ENCODE results near the gene ATP5PD.
A peak's percentile ranks its signal among the peaks of the same experiment; 100 is the strongest.

Gene ATP5PD

DNA sequence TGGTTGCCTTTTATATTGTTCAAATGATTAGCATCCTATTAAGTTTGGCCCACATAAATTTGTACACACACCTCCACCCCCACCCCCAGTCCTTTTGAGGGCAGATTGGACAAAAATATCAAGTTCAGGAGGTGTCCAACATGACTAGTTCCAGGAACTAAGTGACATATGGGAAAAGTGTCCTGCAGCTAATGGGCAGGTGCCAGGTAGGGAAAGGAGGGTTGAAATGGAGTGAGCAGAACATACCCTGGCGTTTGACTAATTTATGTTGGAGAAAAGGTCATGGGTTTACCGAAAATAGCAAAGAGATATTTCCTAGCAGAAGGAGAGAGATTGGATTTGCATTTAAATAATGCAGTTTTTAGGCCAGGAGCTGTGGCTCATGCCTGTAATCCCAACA lies 5.2 kb upstream of the ATP5PD start:
- Histone ChIP-seq H3K4me3 (ENCODE audit: insufficient read depth in 1 of 2, low read depth in 1 of 2, low read length in 2 of 2) (no peak overlapping the region), H4K91ac (ENCODE audit: low read length) (no peak overlapping the region), H3K4me2 (ENCODE audit: low read length, poor library complexity, severe bottlenecking) (no peak overlapping the region), H3K9me3 (ENCODE audit: control insufficient read depth, low read length) (no peaks in the 10 kb centered on the region), H2AFZ (ENCODE audit: low read depth, low read length) (no peak overlapping the region), H3K27ac (ENCODE audit: low read length, poor library complexity, severe bottlenecking) (no peak overlapping the region), H2BK15ac (ENCODE audit: low read depth, poor library complexity, severe bottlenecking) (no peak overlapping the region), H3K18ac (ENCODE audit: low read depth in 1 of 2, low read length in 2 of 2) (no peak overlapping the region), H2BK5ac (ENCODE audit: low read depth, low read length, poor library complexity, severe bottlenecking) (no peak overlapping the region), H3K4me1 (ENCODE audit: control insufficient read depth, insufficient read depth, low read depth, low read length) (peaks cover 3% of the 10 kb centered on the region), H2BK120ac (ENCODE audit: low read depth, low read length) (no peak overlapping the region), H2BK12ac (ENCODE audit: low read length in 2 of 2) (no peak overlapping the region), H3K9ac (ENCODE audit: low read length) (no peak overlapping the region), H3K4ac (ENCODE audit: low read depth in 1 of 2, low read length in 2 of 2) (no peak overlapping the region), H4K8ac (ENCODE audit: low read length) (no peak overlapping the region), H3K14ac (ENCODE audit: low read length in 2 of 2) (no peak overlapping the region), H3K23ac (ENCODE audit: low read length in 2 of 2) (no peak overlapping the region), H3K27me3 (ENCODE audit: control insufficient read depth in 1 of 2, insufficient read depth in 1 of 2, low read length in 2 of 2) (no peaks in the 10 kb centered on the region), H2AK5ac (ENCODE audit: low read length, severe bottlenecking) (no peak overlapping the region), H3K36me3 (ENCODE audit: control insufficient read depth in 1 of 2, insufficient read depth in 2 of 2, low read depth in 1 of 2, low read length in 2 of 2) (peaks cover 30 to 63% of the 10 kb centered on the region in 2 experiments), H3K79me1 (replicated peaks; ENCODE audit: low read length, poor library complexity, severe bottlenecking) (peaks cover 20% of the 10 kb centered on the region)
- WGBS: 93% methylated on average over 2 of the region's 2 CpGs
- DNase-seq: no peak

DNA sequence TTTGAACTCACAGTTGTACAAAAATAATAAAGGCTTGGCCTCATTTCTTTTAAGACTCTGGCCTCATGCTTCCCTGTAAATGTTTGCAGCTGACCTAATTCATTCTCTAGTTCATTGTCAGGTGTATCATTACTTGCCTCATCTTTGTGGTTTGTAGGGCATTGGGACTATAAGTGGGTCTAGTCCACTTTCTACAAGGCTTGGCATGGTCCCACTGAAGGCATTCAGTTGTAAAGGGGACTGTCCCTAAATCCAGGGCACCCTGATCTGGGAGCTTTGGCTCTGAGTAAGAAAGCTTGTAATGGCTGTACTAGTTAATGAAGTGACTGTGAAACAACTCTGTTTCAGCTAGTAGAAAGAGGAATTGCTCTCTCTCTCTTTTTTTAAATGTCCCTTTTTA lies 2.9 kb upstream of the ATP5PD start:
- Histone ChIP-seq H3K9ac (ENCODE audit: low read length) (no peak overlapping the region), H3K9me3 (ENCODE audit: control insufficient read depth, low read length) (no peaks in the 10 kb centered on the region), H2AK5ac (ENCODE audit: low read length, severe bottlenecking) (no peak overlapping the region), H2BK120ac (ENCODE audit: low read depth, low read length) (no peak overlapping the region), H3K4ac (ENCODE audit: low read depth in 1 of 2, low read length in 2 of 2) (no peak overlapping the region), H4K8ac (ENCODE audit: low read length) (no peak overlapping the region), H3K4me3 (ENCODE audit: insufficient read depth in 1 of 2, low read depth in 1 of 2, low read length in 2 of 2) (no peak overlapping the region), H3K4me1 (ENCODE audit: control insufficient read depth, insufficient read depth, low read depth, low read length) (peaks cover 4% of the 10 kb centered on the region), H3K23ac (ENCODE audit: low read length in 2 of 2) (no peak overlapping the region), H3K14ac (ENCODE audit: low read length in 2 of 2) (no peak overlapping the region), H3K27ac (ENCODE audit: low read length, poor library complexity, severe bottlenecking) (no peak overlapping the region), H3K36me3 (ENCODE audit: control insufficient read depth in 1 of 2, insufficient read depth in 2 of 2, low read depth in 1 of 2, low read length in 2 of 2) (peaks cover 23 to 47% of the 10 kb centered on the region in 2 experiments), H2BK5ac (ENCODE audit: low read depth, low read length, poor library complexity, severe bottlenecking) (no peak overlapping the region), H3K18ac (ENCODE audit: low read depth in 1 of 2, low read length in 2 of 2) (no peak overlapping the region), H3K79me1 (replicated peaks; ENCODE audit: low read length, poor library complexity, severe bottlenecking) (peaks cover 21% of the 10 kb centered on the region), H2BK15ac (ENCODE audit: low read depth, poor library complexity, severe bottlenecking) (no peak overlapping the region), H4K91ac (ENCODE audit: low read length) (no peak overlapping the region), H2AFZ (ENCODE audit: low read depth, low read length) (no peak overlapping the region), H2BK12ac (ENCODE audit: low read length in 2 of 2) (no peak overlapping the region), H3K4me2 (ENCODE audit: low read length, poor library complexity, severe bottlenecking) (no peak overlapping the region), H3K27me3 (ENCODE audit: control insufficient read depth in 1 of 2, insufficient read depth in 1 of 2, low read length in 2 of 2) (no peaks in the 10 kb centered on the region)
- no peak for DNase-seq

DNA sequence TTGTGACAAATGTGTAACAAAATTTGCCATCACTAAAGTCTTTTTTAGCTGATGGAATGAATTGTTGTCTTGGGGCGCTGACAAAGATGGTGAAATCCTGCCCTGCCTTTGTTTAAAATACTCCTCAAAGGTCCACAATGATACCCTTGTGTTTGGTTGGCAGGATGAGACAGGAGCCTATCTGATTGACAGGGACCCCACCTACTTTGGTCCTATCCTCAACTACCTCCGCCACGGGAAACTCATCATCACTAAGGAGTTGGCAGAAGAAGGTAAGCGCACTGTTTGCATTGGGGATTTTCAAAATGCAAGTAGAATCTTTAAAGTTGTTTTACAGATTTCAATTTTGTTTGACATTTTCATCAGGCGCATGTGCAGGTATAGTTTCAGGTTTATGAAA lies 2.3 kb upstream of the ATP5PD start:
- H3K4ac ChIP-seq (ENCODE audit: low read depth in 1 of 2, low read length in 2 of 2): no peak overlapping the region
- H3K9ac ChIP-seq (ENCODE audit: low read length): peak overlapping the region; percentile 89
- H3K4me1 ChIP-seq (ENCODE audit: control insufficient read depth, insufficient read depth, low read depth, low read length): peaks cover 4% of the 10 kb centered on the region
- no peak overlapping the region for H4K8ac ChIP-seq (ENCODE audit: low read length)
- H2AK5ac ChIP-seq (ENCODE audit: low read length, severe bottlenecking): no peak overlapping the region
- no peak overlapping the region for H3K4me2 ChIP-seq (ENCODE audit: low read length, poor library complexity, severe bottlenecking)
- H3K4me3 ChIP-seq (ENCODE audit: insufficient read depth in 1 of 2, low read depth in 1 of 2, low read length in 2 of 2): peak overlapping the region in 1 of 2 experiments; percentile 96
- H4K91ac ChIP-seq (ENCODE audit: low read length): no peak overlapping the region
- H3K27ac ChIP-seq (ENCODE audit: low read length, poor library complexity, severe bottlenecking): no peak overlapping the region
- H3K9me3 ChIP-seq (ENCODE audit: control insufficient read depth, low read length): no peaks in the 10 kb centered on the region
- no peak overlapping the region for H2BK15ac ChIP-seq (ENCODE audit: low read depth, poor library complexity, severe bottlenecking)
- H3K36me3 ChIP-seq (ENCODE audit: control insufficient read depth in 1 of 2, insufficient read depth in 2 of 2, low read depth in 1 of 2, low read length in 2 of 2): peaks cover 16 to 42% of the 10 kb centered on the region in 2 experiments
- H3K23ac ChIP-seq (ENCODE audit: low read length in 2 of 2): no peak overlapping the region
- no peaks in the 10 kb centered on the region for H3K27me3 ChIP-seq (ENCODE audit: control insufficient read depth in 1 of 2, insufficient read depth in 1 of 2, low read length in 2 of 2)
- H2BK5ac ChIP-seq (ENCODE audit: low read depth, low read length, poor library complexity, severe bottlenecking): no peak overlapping the region
- H2BK12ac ChIP-seq (ENCODE audit: low read length in 2 of 2): no peak overlapping the region
- H2BK120ac ChIP-seq (ENCODE audit: low read depth, low read length): no peak overlapping the region
- H3K79me1 ChIP-seq (replicated peaks; ENCODE audit: low read length, poor library complexity, severe bottlenecking): peaks cover 20% of the 10 kb centered on the region
- H2AFZ ChIP-seq (ENCODE audit: low read depth, low read length): no peak overlapping the region
- DNase-seq: no peak
- H3K14ac ChIP-seq (ENCODE audit: low read length in 2 of 2): no peak overlapping the region
- 97% methylated on average over 4 of the region's 5 CpGs for WGBS
- H3K18ac ChIP-seq (ENCODE audit: low read depth in 1 of 2, low read length in 2 of 2): no peak overlapping the region

DNA sequence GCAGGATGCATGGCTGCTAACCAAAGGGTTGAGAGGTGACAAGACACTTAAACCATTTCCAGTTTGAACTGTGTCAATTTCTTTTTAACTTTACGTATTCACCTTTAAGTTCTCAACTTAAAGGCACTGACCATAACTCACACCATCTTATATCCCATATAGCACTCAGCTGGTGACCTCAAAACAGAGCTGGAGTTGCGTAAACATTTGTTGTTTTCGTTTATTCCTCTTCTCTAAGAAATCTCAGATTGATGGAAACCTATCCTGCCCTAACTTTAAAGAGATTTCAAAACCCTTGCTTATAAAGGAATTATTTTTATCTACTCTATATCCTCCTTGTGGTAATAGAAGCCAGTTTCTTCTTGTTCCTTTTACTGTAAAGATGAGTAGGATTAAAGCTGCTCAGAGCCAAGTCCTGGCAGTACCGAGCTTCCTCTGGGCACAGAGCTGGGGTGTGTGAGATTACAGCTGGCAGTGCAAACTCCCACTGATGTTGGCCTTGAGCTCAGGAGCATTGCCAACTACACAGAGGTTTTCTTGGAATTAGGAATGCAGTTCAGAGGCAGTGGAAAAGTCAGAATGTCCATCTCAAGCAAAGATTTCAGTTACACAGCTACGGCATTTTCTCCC lies 1.6 kb upstream of the ATP5PD start:
- H2BK12ac ChIP-seq (ENCODE audit: low read length in 2 of 2): no peak overlapping the region
- H4K8ac ChIP-seq (ENCODE audit: low read length): no peak overlapping the region
- no peak overlapping the region for H3K18ac ChIP-seq (ENCODE audit: low read depth in 1 of 2, low read length in 2 of 2)
- H3K4ac ChIP-seq (ENCODE audit: low read depth in 1 of 2, low read length in 2 of 2): no peak overlapping the region
- peak overlapping the region; percentile 94 for H3K4me2 ChIP-seq (ENCODE audit: low read length, poor library complexity, severe bottlenecking)
- H3K23ac ChIP-seq (ENCODE audit: low read length in 2 of 2): no peak overlapping the region
- H3K4me1 ChIP-seq (ENCODE audit: control insufficient read depth, insufficient read depth, low read depth, low read length): peaks cover 4% of the 10 kb centered on the region
- H4K91ac ChIP-seq (ENCODE audit: low read length): no peak overlapping the region
- peak overlapping the region in 1 of 2 experiments; percentile 96 for H3K4me3 ChIP-seq (ENCODE audit: insufficient read depth in 1 of 2, low read depth in 1 of 2, low read length in 2 of 2)
- DNase-seq: peak; percentile 15
- no peaks in the 10 kb centered on the region for H3K27me3 ChIP-seq (ENCODE audit: control insufficient read depth in 1 of 2, insufficient read depth in 1 of 2, low read length in 2 of 2)
- no peak overlapping the region for H2BK15ac ChIP-seq (ENCODE audit: low read depth, poor library complexity, severe bottlenecking)
- no peaks in the 10 kb centered on the region for H3K9me3 ChIP-seq (ENCODE audit: control insufficient read depth, low read length)
- H3K36me3 ChIP-seq (ENCODE audit: control insufficient read depth in 1 of 2, insufficient read depth in 2 of 2, low read depth in 1 of 2, low read length in 2 of 2): peaks cover 9 to 36% of the 10 kb centered on the region in 2 experiments
- 47% methylated on average over 5 of the region's 5 CpGs for WGBS
- no peak overlapping the region for H2AK5ac ChIP-seq (ENCODE audit: low read length, severe bottlenecking)
- H2BK5ac ChIP-seq (ENCODE audit: low read depth, low read length, poor library complexity, severe bottlenecking): no peak overlapping the region
- H3K9ac ChIP-seq (ENCODE audit: low read length): peak overlapping the region; percentile 89
- H3K27ac ChIP-seq (ENCODE audit: low read length, poor library complexity, severe bottlenecking): no peak overlapping the region
- no peak overlapping the region for H3K14ac ChIP-seq (ENCODE audit: low read length in 2 of 2)
- no peak overlapping the region for H2AFZ ChIP-seq (ENCODE audit: low read depth, low read length)
- peaks cover 17% of the 10 kb centered on the region for H3K79me1 ChIP-seq (replicated peaks; ENCODE audit: low read length, poor library complexity, severe bottlenecking)
- no peak overlapping the region for H2BK120ac ChIP-seq (ENCODE audit: low read depth, low read length)
